ENCODE measurements around the gene OR14J1.

GRCh38 chr6:29345380-29345779 lies 43.9 kb downstream of the OR14J1 start:
- TF ChIP-seq, protein P1, sequence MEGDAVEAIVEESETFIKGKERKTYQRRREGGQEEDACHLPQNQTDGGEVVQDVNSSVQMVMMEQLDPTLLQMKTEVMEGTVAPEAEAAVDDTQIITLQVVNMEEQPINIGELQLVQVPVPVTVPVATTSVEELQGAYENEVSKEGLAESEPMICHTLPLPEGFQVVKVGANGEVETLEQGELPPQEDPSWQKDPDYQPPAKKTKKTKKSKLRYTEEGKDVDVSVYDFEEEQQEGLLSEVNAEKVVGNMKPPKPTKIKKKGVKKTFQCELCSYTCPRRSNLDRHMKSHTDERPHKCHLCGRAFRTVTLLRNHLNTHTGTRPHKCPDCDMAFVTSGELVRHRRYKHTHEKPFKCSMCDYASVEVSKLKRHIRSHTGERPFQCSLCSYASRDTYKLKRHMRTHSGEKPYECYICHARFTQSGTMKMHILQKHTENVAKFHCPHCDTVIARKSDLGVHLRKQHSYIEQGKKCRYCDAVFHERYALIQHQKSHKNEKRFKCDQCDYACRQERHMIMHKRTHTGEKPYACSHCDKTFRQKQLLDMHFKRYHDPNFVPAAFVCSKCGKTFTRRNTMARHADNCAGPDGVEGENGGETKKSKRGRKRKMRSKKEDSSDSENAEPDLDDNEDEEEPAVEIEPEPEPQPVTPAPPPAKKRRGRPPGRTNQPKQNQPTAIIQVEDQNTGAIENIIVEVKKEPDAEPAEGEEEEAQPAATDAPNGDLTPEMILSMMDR (IDR thresholded peaks at IDR 0.05; ENCODE audit: low read depth, low read length), result no peak
- TF ChIP-seq POLR2A (IDR thresholded peaks at IDR 0.05; ENCODE audit: extremely low read depth, insufficient read length), result no peak
